H1 (cell line): ENCODE results near the gene LRRC28.

Experiments
- CTCF ChIP-seq, 3 experiments: IDR thresholded peaks; 1 replicate in 2 of 3; 2 replicates in 1 of 3; pipeline versions ENCODE4 v1.5.1 to v1.6.1; 2011; ENCODE audit warnings: low read length in 3 of 3, mild to moderate bottlenecking in 3 of 3, inconsistent platforms in 2 of 3, low read depth in 1 of 3, moderate library complexity in 1 of 3; ENCODE audit not compliant: insufficient read depth in 1 of 3; ENCODE audit errors: control extremely low read depth in 1 of 3
- E2F6 ChIP-seq: IDR thresholded peaks from 2 replicates; pipeline ENCODE4 v1.6.1; 2012; ENCODE audit warnings: inconsistent platforms
- EP300 ChIP-seq, 2 experiments: IDR thresholded peaks; 1 replicate in 1 of 2; 2 replicates in 1 of 2; pipeline ENCODE4 v1.6.1; 2011 to 2012; ENCODE audit warnings: low read depth in 2 of 2, low read length in 2 of 2, mild to moderate bottlenecking in 2 of 2, borderline replicate concordance in 1 of 2, inconsistent platforms in 1 of 2, moderate library complexity in 1 of 2
- JUND ChIP-seq: IDR thresholded peaks from 2 replicates; pipeline ENCODE4 v1.6.1; 2011; ENCODE audit warnings: mild to moderate bottlenecking, improper control_type of control experiment, low read length
- KDM1A ChIP-seq: fragments of 200-600, 300-600 bp; sonication (generic); IDR thresholded peaks from 2 replicates; pipeline ENCODE4 v1.7.1; 2016; ENCODE audit warnings: mild to moderate bottlenecking, low read length, borderline replicate concordance
- POLR2AphosphoS5 ChIP-seq: IDR thresholded peaks from 2 replicates; pipeline ENCODE4 v1.6.1; 2011; ENCODE audit warnings: low read depth, low read length
- RBBP5 ChIP-seq: IDR thresholded peaks from 2 replicates; pipeline ENCODE4 v1.7.1; 2012; ENCODE audit warnings: low read depth, mild to moderate bottlenecking, inconsistent platforms, low read length, moderate library complexity, borderline replicate concordance
- TF ChIP-seq, protein P1 (sequence below): IDR thresholded peaks from 2 replicates; pipeline ENCODE4 v1.6.1; 2011; ENCODE audit warnings: low read depth, mild to moderate bottlenecking, low read length; ENCODE audit not compliant: insufficient read depth
- TF ChIP-seq, protein P2 (sequence below): IDR thresholded peaks from 2 replicates; pipeline ENCODE4 v1.6.1; 2011; ENCODE audit warnings: low read length, improper control_type of control experiment

- TF ChIP-seq EP300 (IDR thresholded peaks at IDR 0.05; ENCODE audit: borderline replicate concordance in 1 of 2, low read depth in 2 of 2, low read length in 2 of 2) (no peak), CTCF (IDR thresholded peaks at IDR 0.05; ENCODE audit: control extremely low read depth in 1 of 3, insufficient read depth in 1 of 3, low read depth in 1 of 3, low read length in 3 of 3) (no peak), POLR2AphosphoS5 (no peak), KDM1A (no peak), RBBP5 (no peak), JUND (no peak), E2F6 (no peak)
- TF ChIP-seq, protein P1, sequence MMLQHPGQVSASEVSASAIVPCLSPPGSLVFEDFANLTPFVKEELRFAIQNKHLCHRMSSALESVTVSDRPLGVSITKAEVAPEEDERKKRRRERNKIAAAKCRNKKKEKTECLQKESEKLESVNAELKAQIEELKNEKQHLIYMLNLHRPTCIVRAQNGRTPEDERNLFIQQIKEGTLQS: no peak
- TF ChIP-seq, protein P2, sequence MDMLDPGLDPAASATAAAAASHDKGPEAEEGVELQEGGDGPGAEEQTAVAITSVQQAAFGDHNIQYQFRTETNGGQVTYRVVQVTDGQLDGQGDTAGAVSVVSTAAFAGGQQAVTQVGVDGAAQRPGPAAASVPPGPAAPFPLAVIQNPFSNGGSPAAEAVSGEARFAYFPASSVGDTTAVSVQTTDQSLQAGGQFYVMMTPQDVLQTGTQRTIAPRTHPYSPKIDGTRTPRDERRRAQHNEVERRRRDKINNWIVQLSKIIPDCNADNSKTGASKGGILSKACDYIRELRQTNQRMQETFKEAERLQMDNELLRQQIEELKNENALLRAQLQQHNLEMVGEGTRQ: no peak
Measured at GRCh38 chr15:99211926-99212325, 39.4 kb upstream of the LRRC28 start.
